Neuronal stem cell (in vitro differentiated cells): ENCODE results near the gene TTL.
"Not testable (repeated sequence)": the region's sequence is repeated elsewhere in the genome, so short reads cannot be mapped to it uniquely, and the experiment has no call there.

Experiments used
- DNase-seq: peaks from one replicate; pipeline ENCODE4 v3.0.0-alpha.2; 2013; ENCODE audit warnings: low spot score
- H2AFZ ChIP-seq: one replicate; pipeline ENCODE4 v1.6.1; 2013; ENCODE audit warnings: mild to moderate bottlenecking, low read length, inconsistent platforms
- H2AK5ac ChIP-seq: 2 replicates; pipeline ENCODE4 v1.6.1; 2013; ENCODE audit warnings: low read depth, mild to moderate bottlenecking, inconsistent platforms, low read length, moderate library complexity, mixed read lengths
- H2BK120ac ChIP-seq: 2 replicates; pipeline ENCODE4 v1.6.1; 2013; ENCODE audit warnings: low read depth, mild to moderate bottlenecking, inconsistent platforms, low read length, moderate library complexity, mixed read lengths
- H2BK12ac ChIP-seq: one replicate; pipeline ENCODE4 v1.6.1; 2013; ENCODE audit warnings: low read length, inconsistent platforms
- H2BK15ac ChIP-seq: 2 replicates; pipeline ENCODE4 v1.6.1; 2013; ENCODE audit warnings: mild to moderate bottlenecking, low read length, inconsistent platforms, mixed read lengths
- H2BK5ac ChIP-seq: one replicate; pipeline ENCODE4 v1.6.1; 2013; ENCODE audit warnings: inconsistent platforms, mild to moderate bottlenecking, low read length, moderate library complexity
- H3K14ac ChIP-seq: one replicate; pipeline ENCODE4 v1.6.1; 2013; ENCODE audit warnings: low read length, inconsistent platforms
- H3K18ac ChIP-seq: 2 replicates; pipeline ENCODE4 v1.6.1; 2013; ENCODE audit warnings: low read length, inconsistent platforms
- H3K23ac ChIP-seq: 2 replicates; pipeline ENCODE4 v1.6.1; 2013; ENCODE audit warnings: low read depth, mild to moderate bottlenecking, mixed read lengths, low read length, inconsistent platforms; ENCODE audit not compliant: poor library complexity
- H3K27ac ChIP-seq: replicated peaks from 3 replicates; pipeline ENCODE4 v1.5.1; 2013; ENCODE audit warnings: low read length, inconsistent platforms
- H3K27me3 ChIP-seq, 3 experiments: 2 replicates each; pipeline ENCODE4 v1.6.1; 2013; ENCODE audit warnings: low read length in 3 of 3, mild to moderate bottlenecking in 2 of 3, inconsistent platforms in 1 of 3, low read depth in 1 of 3, mixed read lengths in 1 of 3, moderate library complexity in 1 of 3; ENCODE audit not compliant: control insufficient read depth in 3 of 3, insufficient read depth in 3 of 3
- H3K36me3 ChIP-seq, 2 donors: replicated peaks in 1 of 2; 2 replicates each; pipeline ENCODE4 v1.6.1; 2013; ENCODE audit warnings: low read length in 2 of 2; ENCODE audit not compliant: control insufficient read depth in 2 of 2, insufficient read depth in 2 of 2
- H3K4ac ChIP-seq: 2 replicates; pipeline ENCODE4 v1.6.1; 2013; ENCODE audit warnings: inconsistent platforms, mild to moderate bottlenecking, low read length, moderate library complexity
- H3K4me1 ChIP-seq, 2 donors: 1 replicate in 1 of 2; 2 replicates in 1 of 2; pipeline ENCODE4 v1.6.1; 2013; ENCODE audit warnings: low read length in 2 of 2, low read depth in 1 of 2; ENCODE audit not compliant: control insufficient read depth in 2 of 2, insufficient read depth in 1 of 2
- H3K4me2 ChIP-seq: one replicate; pipeline ENCODE4 v1.6.1; 2013; ENCODE audit warnings: mild to moderate bottlenecking, low read length, inconsistent platforms; ENCODE audit not compliant: insufficient read depth, poor library complexity, severe bottlenecking
- H3K4me3 ChIP-seq, 2 donors: 2 replicates each; pipeline ENCODE4 v1.5.1; 2013; ENCODE audit warnings: low read length in 2 of 2, mild to moderate bottlenecking in 2 of 2, inconsistent platforms in 1 of 2, moderate library complexity in 1 of 2
- H3K79me1 ChIP-seq: one replicate; pipeline ENCODE4 v1.6.1; 2013; ENCODE audit warnings: low read depth, mild to moderate bottlenecking, inconsistent platforms, low read length, moderate library complexity
- H3K9ac ChIP-seq: one replicate; pipeline ENCODE4 v1.6.1; 2013; ENCODE audit warnings: mild to moderate bottlenecking, low read depth, low read length, inconsistent platforms; ENCODE audit not compliant: poor library complexity
- H3K9me3 ChIP-seq, 2 donors: replicated peaks in 1 of 2; 2 replicates each; pipeline versions ENCODE3 to v1.6.1; 2013; ENCODE audit warnings: low read length in 2 of 2, mild to moderate bottlenecking in 2 of 2, inconsistent platforms in 1 of 2, low read depth in 1 of 2, mixed read lengths in 1 of 2, moderate library complexity in 1 of 2; ENCODE audit not compliant: control insufficient read depth in 2 of 2, insufficient read depth in 1 of 2
- H4K8ac ChIP-seq: one replicate; pipeline ENCODE4 v1.6.1; 2013; ENCODE audit warnings: low read depth, mild to moderate bottlenecking, inconsistent platforms, low read length, moderate library complexity
- H4K91ac ChIP-seq: one replicate; pipeline ENCODE4 v1.6.1; 2013; ENCODE audit warnings: low read length, low read depth, mild to moderate bottlenecking, inconsistent platforms; ENCODE audit not compliant: poor library complexity
- WGBS, 2 donors: extraction: QIAGEN DNeasy Blood & Tissue Kit; methylation state at CpG; one replicate each; pipeline ENCODE4 v1.1.7; 2013; ENCODE audit warnings: missing lambda C conversion rate in 2 of 2, mixed read lengths in 1 of 2; ENCODE audit not compliant: insufficient read length in 2 of 2, insufficient replicate concordance in 1 of 2; ENCODE audit errors: extremely low coverage in 2 of 2; 5-methylcytosine and 5-hydroxymethylcytosine counted together

TTL gene

GRCh38 chr2:112520234-112520783 lies 38.4 kb downstream of the TTL start:
- Histone ChIP-seq H3K27me3 (no peaks in the 10 kb centered on the region), H2BK12ac (no peak overlapping the region), H3K14ac (no peak overlapping the region), H4K8ac (no peak overlapping the region), H3K9me3 (peaks cover 0 to 6% of the 10 kb centered on the region in 2 donors), H3K27ac (no peak overlapping the region), H3K36me3 (peaks cover 27 to 77% of the 10 kb centered on the region in 2 donors), H2BK5ac (no peak overlapping the region), H2AFZ (no peak overlapping the region), H3K4me1 (no peaks in the 10 kb centered on the region), H3K4ac (no peak overlapping the region), H3K23ac (no peak overlapping the region), H3K79me1 (no peaks in the 10 kb centered on the region), H2BK120ac (no peak overlapping the region), H2AK5ac (no peak overlapping the region), H4K91ac (no peak overlapping the region), H3K9ac (no peak overlapping the region), H3K18ac (no peak overlapping the region), H2BK15ac (no peak overlapping the region), H3K4me3 (no peak overlapping the region), H3K4me2 (no peak overlapping the region)
- no peak for DNase-seq
- WGBS, 2 donors: no CpG with 5 or more reads among the region's 7 CpGs

DNA sequence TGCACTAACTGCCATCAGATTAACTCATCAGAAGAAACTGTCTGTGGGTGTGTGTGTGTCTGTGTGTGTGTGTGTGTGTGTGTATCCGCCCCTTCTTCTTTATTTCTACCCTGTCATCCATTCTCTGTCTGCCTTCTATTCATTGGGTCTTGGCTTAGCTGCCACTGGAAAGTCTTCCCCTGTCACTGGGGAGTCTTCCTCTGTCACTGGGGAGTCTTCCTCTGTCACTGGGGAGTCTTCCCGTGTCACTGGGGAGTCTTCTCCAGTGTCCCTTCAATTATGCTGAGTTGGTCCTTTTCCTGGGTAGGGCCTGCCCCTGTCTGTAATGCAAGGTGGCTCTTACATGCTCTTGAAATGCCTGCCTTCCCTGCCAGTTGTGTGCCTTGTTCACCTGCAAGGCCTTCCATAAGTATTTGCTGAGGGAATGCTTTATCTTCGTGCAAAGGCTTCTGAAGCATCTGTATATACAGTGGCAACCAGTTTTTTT lies 41.4 kb downstream of the TTL start:
- Histone ChIP-seq H2BK5ac (no peak overlapping the region), H3K9me3 (peaks cover 0 to 3% of the 10 kb centered on the region in 2 donors), H4K91ac (no peak overlapping the region), H2BK15ac (no peak overlapping the region), H3K4ac (no peak overlapping the region), H3K27me3 (no peaks in the 10 kb centered on the region), H3K79me1 (no peaks in the 10 kb centered on the region), H3K14ac (no peak overlapping the region), H3K4me3 (no peak overlapping the region), H2AK5ac (no peak overlapping the region), H3K23ac (no peak overlapping the region), H2BK12ac (no peak overlapping the region), H3K18ac (no peak overlapping the region), H3K27ac (no peak overlapping the region), H3K4me2 (no peak overlapping the region), H4K8ac (no peak overlapping the region), H3K9ac (no peak overlapping the region), H2BK120ac (no peak overlapping the region), H3K36me3 (peaks cover 27 to 57% of the 10 kb centered on the region in 2 donors), H3K4me1 (no peaks in the 10 kb centered on the region), H2AFZ (no peak overlapping the region)
- no peak for DNase-seq
- WGBS, 2 donors: no CpG with 5 or more reads among the region's 3 CpGs

- H3K14ac ChIP-seq, H4K91ac ChIP-seq, H3K18ac ChIP-seq, H3K79me1 ChIP-seq, H3K27me3 ChIP-seq, H3K4me2 ChIP-seq, H3K27ac ChIP-seq, H2BK120ac ChIP-seq, H3K4me3 ChIP-seq, DNase-seq, H3K23ac ChIP-seq, H3K9me3 ChIP-seq, H2AFZ ChIP-seq, H4K8ac ChIP-seq, H2BK15ac ChIP-seq, H2BK5ac ChIP-seq, H3K4ac ChIP-seq, H2BK12ac ChIP-seq, H2AK5ac ChIP-seq, H3K4me1 ChIP-seq, H3K9ac ChIP-seq: not testable (repeated sequence)
- no CpG with 5 or more reads among the region's 3 CpGs for WGBS, 2 donors
- H3K36me3 ChIP-seq: peaks cover 34 to 57% of the 10 kb centered on the region in 2 donors
Measured at GRCh38 chr2:112524276-112524675, 42.3 kb downstream of the TTL start.

- H3K9me3 ChIP-seq: peaks cover 0 to 3% of the 10 kb centered on the region in 2 donors
- H3K9ac ChIP-seq: no peak overlapping the region
- H3K23ac ChIP-seq: no peak overlapping the region
- peaks cover 16 to 59% of the 10 kb centered on the region in 2 donors for H3K36me3 ChIP-seq
- no peak overlapping the region for H2BK12ac ChIP-seq
- H3K27me3 ChIP-seq: no peaks in the 10 kb centered on the region
- H4K91ac ChIP-seq: no peak overlapping the region
- H3K4ac ChIP-seq: no peak overlapping the region
- no peak overlapping the region for H2BK5ac ChIP-seq
- no peak overlapping the region for H2AFZ ChIP-seq
- no peak overlapping the region for H3K27ac ChIP-seq
- H3K4me3 ChIP-seq: no peak overlapping the region
- H2BK15ac ChIP-seq: no peak overlapping the region
- no peaks in the 10 kb centered on the region for H3K79me1 ChIP-seq
- H2BK120ac ChIP-seq: no peak overlapping the region
- no peak for DNase-seq
- H3K14ac ChIP-seq: no peak overlapping the region
- WGBS, 2 donors: no CpG with 5 or more reads among the region's 5 CpGs
- H4K8ac ChIP-seq: no peak overlapping the region
- H3K4me2 ChIP-seq: no peak overlapping the region
- H3K4me1 ChIP-seq: peaks cover 0 to 2% of the 10 kb centered on the region in 2 donors
- H2AK5ac ChIP-seq: no peak overlapping the region
- H3K18ac ChIP-seq: no peak overlapping the region
Measured at GRCh38 chr2:112528541-112528940, 46.6 kb downstream of the TTL start.
